Measurements from ENCODE around the gene CXCL8.

DNA sequence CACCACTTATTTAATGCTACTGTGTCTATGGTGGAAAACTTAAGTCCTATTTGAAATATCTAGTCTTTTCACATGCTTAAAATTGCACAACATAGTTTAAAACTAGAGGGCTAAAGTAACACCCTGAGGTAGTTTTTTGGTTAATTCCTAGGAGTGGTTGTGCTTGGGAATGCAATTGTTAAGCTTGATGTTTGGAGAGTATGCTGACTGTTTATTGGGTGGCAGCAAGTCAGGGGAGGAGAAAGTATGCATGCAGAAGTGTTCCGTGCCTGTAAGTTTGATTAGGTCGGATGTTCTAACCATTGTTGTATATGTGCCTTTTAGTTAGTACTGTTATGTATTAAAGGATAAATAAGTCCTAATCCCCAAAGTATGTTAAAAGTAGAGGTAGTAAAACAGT is 40.5 kb downstream of the CXCL8 start:
- TF ChIP-seq CTCF (IDR thresholded peaks at IDR 0.05) = no peak
- TF ChIP-seq EZH2 (IDR thresholded peaks at IDR 0.05) = no peak
- TF ChIP-seq EZH2phosphoT487 (IDR thresholded peaks at IDR 0.05) = no peak

All from neural progenitor cell (in vitro differentiated cells).